ENCODE results near the gene CMC1. TPM values are rescaled to one million over a fixed set of nuclear protein-coding genes. Genes with fewer than 3 reads are reported as not detected.
A peak's percentile ranks its signal among the peaks of the same experiment; 100 is the strongest.

Gene CMC1
- total RNA-seq, 1 experiment from 2014 or later, result 18.8 TPM

DNA sequence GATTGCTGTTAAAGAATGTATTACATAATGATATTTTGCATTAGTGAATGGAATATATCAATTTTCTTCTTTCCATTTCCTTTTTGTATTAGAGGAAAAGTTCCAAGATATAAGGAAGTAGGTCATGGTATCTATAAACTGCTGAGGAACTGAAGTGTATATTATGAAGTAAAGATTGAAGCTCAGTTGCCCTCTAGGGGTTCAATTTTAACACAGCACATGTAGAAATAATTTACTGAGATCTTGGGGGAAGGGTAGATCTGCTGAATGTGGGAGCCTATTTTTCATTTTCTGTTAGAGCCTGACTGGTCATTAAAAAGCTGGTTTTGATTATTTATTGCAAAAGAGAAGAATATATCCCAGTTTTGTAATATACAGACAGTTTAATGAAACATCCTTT, 45.2 kb downstream of the CMC1 start:
- DNase-seq (ENCODE audit: low read depth, low spot score), result peak; percentile 71
- in situ Hi-C loops (cut with HindIII; ENCODE audit: low pct_unique_long_range_greater_than_20kb, low sequenced_read_pairs), result no loop called here

DNA sequence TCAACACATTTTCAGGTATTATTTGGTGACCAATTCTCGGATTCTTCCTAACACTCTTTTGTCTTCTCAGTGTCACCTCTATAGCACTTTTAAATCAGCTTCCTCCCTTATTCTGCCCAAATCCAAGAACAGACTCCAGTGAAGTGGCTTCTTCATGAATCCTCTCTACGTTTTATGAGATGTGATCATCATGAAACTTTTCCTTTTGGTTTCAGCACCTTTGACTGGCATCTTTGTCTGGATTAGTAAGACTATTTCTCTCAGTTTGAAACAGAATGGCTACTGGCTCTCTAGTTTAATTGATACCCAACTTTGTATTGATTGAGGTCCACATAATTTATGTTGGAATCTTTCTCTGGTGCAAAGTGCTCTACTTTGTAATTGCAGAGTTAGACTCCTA, 45.6 kb downstream of the CMC1 start:
- peak; percentile 11 for DNase-seq (ENCODE audit: low read depth, low spot score)
- in situ Hi-C loops (cut with HindIII; ENCODE audit: low pct_unique_long_range_greater_than_20kb, low sequenced_read_pairs), result no loop called here

DNA sequence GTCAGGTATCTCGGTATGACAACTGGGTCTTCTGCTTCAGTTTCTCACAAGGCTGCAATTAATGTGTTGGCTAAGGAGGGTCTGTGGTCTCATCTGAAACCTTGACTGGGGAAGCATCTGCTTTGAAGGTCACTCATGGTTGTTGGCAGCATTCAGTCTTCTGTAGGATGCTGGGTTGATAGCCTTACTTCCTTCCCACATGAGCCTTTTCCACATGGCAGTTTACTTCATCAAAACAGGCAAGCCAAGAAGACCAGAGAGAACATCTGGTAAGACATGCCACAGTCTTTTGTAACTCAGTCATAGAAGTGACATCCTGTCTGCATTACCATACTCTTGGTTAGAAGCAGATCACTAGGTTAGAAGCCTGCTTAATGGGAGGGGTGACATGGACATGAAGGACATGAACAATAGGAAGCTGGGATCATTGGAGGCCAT, 49.5 kb downstream of the CMC1 start:
- DNase-seq (ENCODE audit: low read depth, low spot score), result no peak
- in situ Hi-C loops (cut with HindIII; ENCODE audit: low pct_unique_long_range_greater_than_20kb, low sequenced_read_pairs), result no loop called here

DNA sequence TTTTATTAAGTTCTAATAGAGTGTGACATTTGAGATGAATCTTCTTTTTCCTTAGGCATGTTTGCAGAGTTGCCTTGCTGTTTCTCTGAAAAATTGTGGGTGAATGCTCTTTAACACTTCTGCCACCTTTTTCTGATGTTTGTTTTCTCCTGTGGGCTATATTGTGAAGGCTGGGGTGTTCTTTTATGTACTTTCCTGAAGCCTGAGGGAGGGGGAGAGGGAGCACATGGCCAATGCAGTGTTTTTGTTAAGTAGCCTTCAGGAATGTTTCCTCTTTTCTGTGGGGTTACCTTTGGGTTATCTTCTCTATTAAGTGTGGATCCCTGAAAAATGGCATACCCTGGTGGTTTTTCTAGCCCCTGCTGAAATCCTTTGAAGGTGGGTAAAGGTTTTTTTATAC, 50.2 kb downstream of the CMC1 start:
- no peak for DNase-seq (ENCODE audit: low read depth, low spot score)
- in situ Hi-C loops (cut with HindIII; ENCODE audit: low pct_unique_long_range_greater_than_20kb, low sequenced_read_pairs), result no loop called here

DNA sequence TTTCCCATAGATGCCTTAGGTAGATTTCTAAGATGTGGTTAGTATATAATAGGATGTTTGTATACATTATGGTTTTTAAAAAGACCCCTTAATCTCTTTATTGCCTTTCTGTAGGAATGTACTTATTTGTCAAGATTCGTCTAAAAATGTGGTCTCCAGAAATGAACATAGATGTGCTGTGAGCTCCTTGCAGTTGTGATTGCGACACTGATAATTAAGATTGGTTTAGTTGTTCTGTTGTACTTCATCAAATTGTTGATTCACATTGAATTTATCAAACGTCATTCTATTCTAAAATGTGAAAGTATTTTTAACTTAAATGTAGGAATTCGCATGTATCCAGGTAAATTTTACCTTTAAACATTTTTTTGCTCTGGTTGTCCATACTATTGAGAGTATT, 51.2 kb downstream of the CMC1 start:
- in situ Hi-C loops (cut with HindIII; ENCODE audit: low pct_unique_long_range_greater_than_20kb, low sequenced_read_pairs), result no loop called here
- DNase-seq (ENCODE audit: low read depth, low spot score), result no peak

DNA sequence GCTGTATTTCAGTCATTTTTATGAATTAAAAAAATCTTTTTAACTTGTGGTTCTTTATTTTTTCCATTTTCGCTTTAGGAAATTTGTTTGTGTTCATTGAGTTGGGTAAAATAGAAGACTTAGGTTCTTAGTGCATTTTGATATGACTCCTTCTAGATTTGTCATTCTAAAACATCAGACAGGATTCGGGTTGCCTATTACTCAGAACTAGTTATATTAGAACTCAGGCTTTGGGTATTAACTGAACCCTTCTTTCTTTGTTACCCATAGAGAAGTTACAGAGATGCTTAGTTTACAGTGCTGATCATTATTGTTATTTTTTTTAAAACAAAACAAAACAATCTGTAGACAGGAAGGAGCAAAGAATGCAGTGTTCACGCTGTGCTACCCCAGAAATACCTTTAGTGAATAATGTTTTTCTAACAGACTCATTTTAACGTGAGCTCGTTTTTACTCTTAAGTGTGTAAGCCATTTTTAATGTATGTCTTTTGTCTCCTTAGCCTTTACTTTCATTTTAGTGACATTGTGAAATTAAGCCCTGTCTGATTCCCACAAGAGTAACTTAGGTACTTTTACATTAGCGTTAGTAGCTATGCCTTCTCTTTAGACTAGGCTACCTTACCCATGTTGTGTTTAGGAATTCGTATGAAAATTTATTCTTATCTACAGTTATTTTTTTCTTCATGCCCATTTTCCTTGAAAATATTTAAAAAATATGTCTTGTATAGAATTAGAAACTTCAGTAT, 53.4 kb downstream of the CMC1 start:
- DNase-seq (ENCODE audit: low read depth, low spot score), result no peak
- in situ Hi-C loops (cut with HindIII; ENCODE audit: low pct_unique_long_range_greater_than_20kb, low sequenced_read_pairs), result no loop called here

DNA sequence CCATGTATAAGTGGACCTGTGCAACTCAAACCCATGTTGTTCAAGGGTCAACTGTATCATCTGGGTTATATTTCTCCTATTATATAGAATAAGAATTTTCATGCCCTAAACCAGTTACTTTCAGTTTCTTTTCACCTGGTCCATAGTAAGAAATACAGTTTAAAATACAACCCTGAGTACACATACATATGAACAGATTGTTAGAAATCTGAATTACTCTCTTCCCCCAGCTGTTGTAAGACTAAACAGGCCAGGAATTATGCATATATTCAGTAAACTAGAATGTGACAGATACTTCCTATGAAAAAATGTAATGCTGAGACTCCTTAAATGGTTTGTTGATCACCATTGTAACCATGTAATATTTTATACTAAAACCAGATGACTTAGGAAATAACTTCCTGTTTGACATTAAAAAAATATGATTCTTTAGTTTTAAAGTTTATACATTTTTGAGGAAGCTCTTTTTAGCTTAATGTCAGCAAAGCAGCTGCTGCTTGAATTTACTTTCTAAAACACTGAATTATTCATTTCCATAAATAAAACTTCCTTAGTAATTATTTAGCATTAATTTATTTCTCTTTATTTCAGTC, 54.6 kb downstream of the CMC1 start:
- no peak for DNase-seq (ENCODE audit: low read depth, low spot score)
- in situ Hi-C loops (cut with HindIII; ENCODE audit: low pct_unique_long_range_greater_than_20kb, low sequenced_read_pairs), result no loop called here

DNA sequence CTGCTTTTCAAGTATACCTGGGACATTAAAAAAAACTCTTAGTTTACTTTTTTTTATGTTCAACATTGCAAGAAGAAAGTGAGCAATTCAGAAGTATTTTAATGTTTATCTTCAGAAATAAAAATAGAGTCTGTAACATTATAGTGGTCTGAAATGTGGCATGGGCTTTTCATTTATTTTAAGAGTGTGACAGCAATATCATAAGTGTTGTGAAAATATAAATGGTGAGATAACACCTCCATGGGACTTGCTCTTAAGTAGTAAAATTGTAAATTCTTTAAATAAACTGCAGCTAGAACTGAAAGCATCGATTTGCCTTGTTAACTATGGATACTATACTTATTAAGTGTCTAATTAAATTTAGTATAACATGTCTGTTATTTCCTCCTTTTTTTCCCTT, 58.3 kb downstream of the CMC1 start:
- in situ Hi-C loops (cut with HindIII; ENCODE audit: low pct_unique_long_range_greater_than_20kb, low sequenced_read_pairs), result no loop called here
- DNase-seq (ENCODE audit: low read depth, low spot score), result no peak

DNA sequence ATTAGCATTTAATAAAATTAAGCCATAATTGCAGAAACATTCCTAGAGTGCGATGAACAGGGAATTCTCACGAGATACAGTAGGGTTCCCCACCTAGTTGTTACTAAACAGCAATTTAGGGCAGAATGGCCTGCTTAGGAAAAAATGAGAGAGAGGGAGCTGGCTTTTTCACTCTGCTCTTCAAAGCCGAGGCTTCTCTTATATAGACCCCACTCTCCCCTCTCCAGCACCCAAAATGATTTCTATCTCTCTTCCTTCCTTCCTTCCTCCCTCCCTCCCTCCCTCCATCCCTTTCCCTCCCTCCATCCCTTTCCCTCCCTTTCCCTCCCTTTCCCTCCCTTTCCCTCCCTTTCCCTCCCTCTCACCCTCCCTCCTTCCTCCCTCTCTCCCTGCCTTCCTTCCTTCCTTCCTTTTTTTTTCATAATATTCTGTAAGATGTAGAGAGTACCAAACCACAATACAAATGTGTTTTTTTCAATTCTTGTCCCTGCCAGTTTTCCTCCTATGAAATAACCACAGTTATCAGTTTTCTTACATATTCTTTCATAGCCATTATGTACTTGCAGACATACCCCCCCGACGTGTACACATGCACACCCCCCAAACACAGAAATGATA, 59.0 kb downstream of the CMC1 start:
- in situ Hi-C loops (cut with HindIII; ENCODE audit: low pct_unique_long_range_greater_than_20kb, low sequenced_read_pairs), result no loop called here
- no peak for DNase-seq (ENCODE audit: low read depth, low spot score)

DNA sequence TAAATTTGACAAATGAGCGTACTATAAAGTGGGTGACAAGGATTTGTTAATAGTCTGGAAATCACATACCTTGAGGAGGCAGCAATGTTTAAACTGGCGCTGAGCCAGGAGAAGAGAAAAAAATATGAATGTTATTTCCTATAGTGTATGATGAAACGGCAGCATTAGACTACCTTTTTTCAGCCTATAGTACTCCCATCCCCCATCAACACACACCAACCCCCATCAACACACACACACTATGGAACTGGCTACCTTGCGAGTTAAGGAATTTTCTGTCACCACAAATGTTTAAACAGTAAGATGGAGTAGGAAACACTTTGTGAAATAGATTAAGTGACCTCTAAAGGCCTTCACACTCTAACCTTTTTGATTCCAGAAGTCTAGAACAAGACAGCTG, 60.3 kb downstream of the CMC1 start:
- no peak for DNase-seq (ENCODE audit: low read depth, low spot score)
- in situ Hi-C loops (cut with HindIII; ENCODE audit: low pct_unique_long_range_greater_than_20kb, low sequenced_read_pairs), result no loop called here

DNA sequence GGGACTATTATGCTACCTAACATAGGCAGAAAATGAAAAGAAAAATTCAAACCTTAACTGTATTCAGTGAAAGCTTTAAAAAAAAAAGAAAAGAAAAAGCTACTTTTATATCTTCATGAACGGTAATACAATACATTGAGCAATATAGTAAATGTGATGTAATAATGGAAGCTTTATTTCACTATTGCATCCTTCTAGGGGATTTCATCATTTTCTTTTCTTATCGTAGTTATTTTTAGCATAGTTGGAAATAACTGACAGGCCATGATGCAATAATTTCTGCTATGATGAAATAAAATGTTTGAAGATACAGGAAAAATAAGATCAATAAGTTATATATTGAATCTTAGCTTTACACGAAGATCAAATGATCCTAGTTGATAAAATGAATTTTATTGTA, 66.8 kb downstream of the CMC1 start:
- DNase-seq (ENCODE audit: low read depth, low spot score), result no peak
- in situ Hi-C loops (cut with HindIII; ENCODE audit: low pct_unique_long_range_greater_than_20kb, low sequenced_read_pairs), result no loop called here

DNA sequence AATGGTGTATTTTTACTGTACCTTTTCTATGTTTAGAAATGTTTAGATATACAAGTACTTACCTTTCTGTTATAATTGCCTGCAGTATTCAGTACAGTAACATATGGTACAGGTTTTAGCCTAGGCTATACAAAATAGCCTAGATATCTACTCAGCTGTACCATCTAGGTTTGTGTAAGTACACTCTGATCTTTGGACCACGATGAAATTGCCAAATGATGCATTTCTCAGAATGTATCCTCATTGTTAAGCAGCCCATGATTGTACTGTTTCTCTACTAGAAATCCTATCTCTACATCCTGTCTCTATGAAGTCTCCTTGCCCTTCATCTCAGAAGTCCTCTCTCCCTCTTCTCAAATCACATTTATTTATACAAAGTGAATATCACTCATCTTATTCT, 74.3 kb downstream of the CMC1 start:
- in situ Hi-C loops (cut with HindIII; ENCODE audit: low pct_unique_long_range_greater_than_20kb, low sequenced_read_pairs), result no loop called here
- no peak for DNase-seq (ENCODE audit: low read depth, low spot score)

DNA sequence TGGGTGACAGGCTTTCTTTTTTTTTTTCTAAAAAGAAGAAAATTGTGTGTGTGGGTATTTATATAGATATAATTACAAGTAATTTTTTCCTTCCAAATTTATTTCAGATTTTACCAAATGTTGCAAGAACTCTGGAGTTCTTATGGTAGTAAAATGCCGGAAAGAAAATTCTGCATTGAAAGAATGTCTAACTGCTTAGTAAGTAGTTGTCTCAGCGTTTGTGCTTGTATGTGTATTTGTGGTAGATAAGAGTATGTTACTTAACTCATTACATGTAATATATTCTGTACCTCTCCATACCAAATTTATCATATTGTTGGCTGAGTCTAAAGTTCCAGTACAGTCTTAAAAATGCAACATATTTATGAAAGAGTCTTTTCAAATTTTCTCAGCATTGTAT, 74.8 kb downstream of the CMC1 start:
- no peak for DNase-seq (ENCODE audit: low read depth, low spot score)

DNA sequence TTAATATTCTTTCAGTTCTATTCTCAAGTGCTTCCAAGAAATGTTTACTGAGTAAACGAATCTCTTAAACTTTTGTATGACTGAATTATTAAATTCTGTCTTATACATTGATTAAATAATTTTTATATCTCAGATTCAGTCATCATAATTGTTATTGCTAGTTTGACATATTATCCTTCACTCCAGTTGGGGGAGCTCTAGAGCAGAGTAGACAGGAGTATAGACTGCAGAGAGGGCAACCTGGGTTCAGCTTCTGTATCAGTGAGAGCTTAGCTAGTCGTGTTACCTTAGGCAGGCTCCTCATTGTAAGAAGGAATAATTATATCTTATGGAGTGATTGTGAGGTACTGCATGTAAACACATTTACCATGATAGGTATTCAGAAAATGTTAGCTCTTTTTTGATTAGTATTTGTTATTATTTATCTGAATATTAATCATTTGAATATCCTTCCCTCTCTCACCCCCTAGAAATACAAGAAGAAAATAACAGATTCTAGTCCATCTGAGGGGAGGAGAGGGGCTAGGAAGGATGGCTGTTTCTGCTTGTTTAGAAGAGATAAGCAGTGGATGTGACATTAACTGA, 76.1 kb downstream of the CMC1 start:
- in situ Hi-C loops (cut with HindIII; ENCODE audit: low pct_unique_long_range_greater_than_20kb, low sequenced_read_pairs), result no loop called here
- DNase-seq (ENCODE audit: low read depth, low spot score), result peak; percentile 70

More for the DNA sequence above, 74.8 kb downstream of the CMC1 start:
- in situ Hi-C loops (cut with HindIII; ENCODE audit: low pct_unique_long_range_greater_than_20kb, low sequenced_read_pairs), result no loop called here

DNA sequence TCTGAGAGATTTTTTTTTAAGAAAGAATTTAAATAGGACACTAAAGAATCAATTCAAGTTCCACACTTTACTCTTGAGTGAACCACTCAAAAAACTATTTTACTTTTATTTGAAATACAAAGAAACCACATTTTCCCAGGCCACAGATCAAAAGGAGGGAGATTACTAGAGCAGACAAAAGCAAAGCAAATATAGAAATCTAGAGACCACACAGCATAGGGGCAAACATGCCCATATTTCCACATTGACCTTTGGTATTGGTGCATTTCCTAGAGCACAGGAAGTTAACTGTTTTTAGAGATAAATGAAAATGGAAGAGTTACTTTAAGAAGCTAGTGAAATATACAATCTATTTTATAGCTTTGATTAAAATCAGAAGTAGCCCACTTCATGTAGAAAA, 79.6 kb downstream of the CMC1 start:
- in situ Hi-C loops (cut with HindIII; ENCODE audit: low pct_unique_long_range_greater_than_20kb, low sequenced_read_pairs), result no loop called here
- DNase-seq (ENCODE audit: low read depth, low spot score), result no peak

DNA sequence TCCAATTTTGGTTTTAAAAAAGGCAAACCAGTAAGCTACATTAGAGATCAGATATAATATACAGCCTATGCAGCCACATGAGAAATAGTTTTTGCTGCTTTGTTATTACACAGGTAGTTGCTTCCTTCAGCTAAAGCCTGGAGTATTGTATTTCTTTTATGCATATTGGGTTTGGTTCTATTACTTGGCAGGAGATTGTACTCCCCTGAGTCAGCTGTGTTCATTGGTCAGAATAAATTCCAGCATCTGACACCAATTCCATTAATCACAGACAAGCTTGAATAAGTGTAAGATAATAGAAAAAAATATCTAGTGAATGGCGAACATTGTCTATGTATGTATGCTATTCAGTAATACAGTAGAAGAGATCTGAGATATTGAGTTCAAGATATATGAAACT, 81.0 kb downstream of the CMC1 start:
- no peak for DNase-seq (ENCODE audit: low read depth, low spot score)
- in situ Hi-C loops (cut with HindIII; ENCODE audit: low pct_unique_long_range_greater_than_20kb, low sequenced_read_pairs), result no loop called here

DNA sequence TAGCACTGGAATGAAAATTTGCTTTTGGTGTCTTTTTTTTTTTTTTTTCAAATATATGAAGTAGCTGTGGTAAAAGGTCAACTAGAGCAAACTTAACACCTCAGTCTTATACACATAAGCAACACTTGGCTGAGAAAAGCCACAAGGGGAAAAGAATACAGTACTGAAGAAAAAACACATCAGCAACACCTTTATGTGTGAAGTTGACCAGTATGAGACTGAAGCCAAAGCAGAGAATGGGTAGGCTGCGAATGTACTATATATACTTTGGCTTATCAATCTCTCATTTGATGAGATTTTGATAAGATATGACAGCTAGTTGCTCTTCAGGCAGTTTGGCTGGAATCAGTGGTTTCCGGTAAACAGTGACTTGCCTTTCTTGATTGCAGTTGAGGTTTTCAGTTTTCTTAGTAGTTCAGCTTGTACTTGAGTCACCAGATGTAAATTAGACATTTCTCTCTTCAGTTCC, 85.1 kb downstream of the CMC1 start:
- in situ Hi-C loops (cut with HindIII; ENCODE audit: low pct_unique_long_range_greater_than_20kb, low sequenced_read_pairs), result no loop called here
- DNase-seq (ENCODE audit: low read depth, low spot score), result no peak

DNA sequence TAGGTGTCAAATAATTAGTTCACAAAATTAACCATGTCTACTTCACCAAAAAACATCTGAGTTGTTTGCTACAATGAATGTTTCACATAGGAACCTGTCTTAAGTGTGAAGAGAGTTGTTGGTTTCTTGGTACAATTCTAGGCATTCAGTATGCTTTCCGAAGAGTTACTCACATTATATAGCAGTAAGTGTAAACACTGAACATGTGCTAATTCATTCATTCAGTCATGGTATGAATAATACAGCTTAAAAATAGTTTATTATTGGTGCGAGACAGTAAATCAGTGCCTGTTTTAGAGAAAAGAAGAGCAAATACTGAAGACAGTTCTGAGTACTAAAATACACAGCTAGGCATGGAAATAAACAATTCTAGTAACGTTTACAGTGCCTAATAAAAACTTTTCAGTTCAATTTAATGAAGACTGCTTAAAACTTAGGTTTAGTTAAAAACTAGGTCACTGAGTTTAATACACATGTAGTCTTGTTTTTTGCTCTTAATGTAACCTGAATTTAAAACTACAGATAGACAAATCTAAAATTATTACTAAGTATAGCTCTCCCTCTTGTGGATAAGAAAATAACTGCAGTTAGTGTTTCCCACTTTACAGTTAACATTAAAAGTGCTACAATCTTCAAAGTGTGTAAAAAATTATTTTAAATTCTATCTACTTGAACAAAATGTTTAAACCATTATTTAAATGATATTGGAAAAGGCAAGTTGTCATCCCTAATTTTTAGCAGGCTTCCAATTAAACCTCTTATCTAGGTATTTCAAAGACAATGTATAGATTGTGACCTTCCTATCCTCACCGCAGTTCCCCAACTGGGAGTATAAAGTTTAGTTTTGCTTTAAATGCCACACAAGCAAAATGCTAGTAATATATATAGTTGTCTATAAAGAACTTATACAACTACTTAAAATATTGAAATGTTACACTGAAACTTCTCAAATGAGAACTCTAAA, 87.1 kb downstream of the CMC1 start:
- DNase-seq (ENCODE audit: low read depth, low spot score), result peak; percentile 43
- in situ Hi-C loops (cut with HindIII; ENCODE audit: low pct_unique_long_range_greater_than_20kb, low sequenced_read_pairs), result no loop called here
